Karpas-422 (cell line): ENCODE data around the gene CSMD2. TPM values are rescaled to one million over a fixed set of nuclear protein-coding genes. Genes with fewer than 3 reads are reported as not detected.

Experiments used
- DNase-seq: peaks from one replicate; pipeline ENCODE4 v3.0.0-alpha.2; 2015
- H2AFZ ChIP-seq: fragments of 200-600 bp; sonication (generic); 2 replicates; pipeline ENCODE4 v1.6.1; 2014; ENCODE audit warnings: antibody characterized with exemption, low read length, mixed read lengths
- H3K27ac ChIP-seq: fragments of 200-600 bp; sonication (generic); 2 replicates; pipeline ENCODE4 v1.5.1; 2014; ENCODE audit warnings: mild to moderate bottlenecking, low read length, moderate library complexity
- H3K27me3 ChIP-seq: fragments of 200-600 bp; sonication (generic); 2 replicates; pipeline ENCODE4 v1.6.1; 2014; ENCODE audit warnings: low read length, mixed read lengths
- H3K36me3 ChIP-seq: fragments of 200-600 bp; sonication (generic); 2 replicates; pipeline ENCODE4 v1.6.1; 2014; ENCODE audit warnings: low read length, mixed read lengths; ENCODE audit not compliant: insufficient read depth
- H3K4me1 ChIP-seq: fragments of 200-600 bp; sonication (generic); 2 replicates; pipeline ENCODE4 v1.6.1; 2014; ENCODE audit warnings: mild to moderate bottlenecking, low read length, mixed read lengths
- H3K4me2 ChIP-seq: fragments of 200-600 bp; sonication (generic); 2 replicates; pipeline ENCODE4 v1.6.1; 2014; ENCODE audit warnings: low read length, low read depth, mild to moderate bottlenecking; ENCODE audit not compliant: poor library complexity, severe bottlenecking
- H3K4me3 ChIP-seq: fragments of 200-600 bp; sonication (generic); 2 replicates; pipeline ENCODE4 v1.5.1; 2014; ENCODE audit warnings: mild to moderate bottlenecking, antibody characterized with exemption, low read length, mixed read lengths
- H3K79me2 ChIP-seq: fragments of 200-600 bp; sonication (generic); 2 replicates; pipeline ENCODE4 v1.6.1; 2014; ENCODE audit warnings: mild to moderate bottlenecking, low read length, mixed read lengths
- H3K9ac ChIP-seq: fragments of 200-600 bp; sonication (generic); 2 replicates; pipeline ENCODE4 v1.6.0; 2014; ENCODE audit warnings: low read length
- H3K9me2 ChIP-seq: fragments of 200-600 bp; sonication (generic), shearing (Covaris generic); replicated peaks from 2 replicates; pipeline ENCODE4 v1.6.0; 2014; ENCODE audit warnings: mild to moderate bottlenecking, low read length, moderate library complexity; ENCODE audit not compliant: insufficient read depth
- H3K9me3 ChIP-seq: fragments of 300-700, 200-600 bp; sonication (generic); 2 replicates; pipeline ENCODE4 v1.6.1; 2014; ENCODE audit warnings: low read length, mixed read lengths
- H4K20me1 ChIP-seq: fragments of 200-600 bp; sonication (generic); 2 replicates; pipeline ENCODE4 v1.6.1; 2014; ENCODE audit warnings: mild to moderate bottlenecking, antibody characterized with exemption, low read length, low read depth; ENCODE audit not compliant: insufficient read depth
- total RNA-seq: library from RNA; depleted of rRNA; stranded (reverse); fragments of >200 nt; shearing (Covaris generic); gene quantifications from 2 replicates; pipeline ENCODE4 v1.2.3, GENCODE V29; 2014; ENCODE audit warnings: low replicate concordance

Gene CSMD2
- total RNA-seq, 1 experiment from 2014 or later, result 0.19 TPM

DNA sequence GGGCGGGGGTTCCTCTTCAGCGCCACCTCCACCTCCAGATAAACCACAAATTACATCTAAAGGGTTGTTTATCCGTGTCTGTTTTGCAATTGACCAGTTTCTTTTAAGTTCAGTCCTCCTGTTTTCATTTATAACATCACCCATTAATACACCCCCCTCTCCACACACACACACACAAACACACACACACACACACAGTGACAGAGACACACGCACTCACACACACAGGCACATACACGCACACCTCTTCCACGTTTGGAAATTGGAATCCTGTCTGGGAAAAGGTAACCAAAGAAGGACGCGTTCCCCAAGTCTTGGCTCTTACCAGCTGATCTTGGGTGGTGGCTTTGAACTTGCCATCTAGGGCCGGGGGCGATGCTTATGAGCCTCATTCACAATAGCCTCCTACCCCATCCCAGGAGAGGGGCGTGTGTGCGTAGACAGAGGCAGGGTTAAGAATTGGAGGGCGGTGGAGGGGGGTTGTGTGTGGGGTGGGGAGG is 442 bp upstream of the CSMD2 start:
- DNase-seq, result no peak
- Histone ChIP-seq H3K4me1 (no peaks in the 10 kb centered on the region), H3K36me3 (no peaks in the 10 kb centered on the region), H3K4me3 (no peak overlapping the region), H3K9me2 (no peaks in the 10 kb centered on the region), H2AFZ (no peak overlapping the region), H3K9me3 (no peaks in the 10 kb centered on the region), H3K79me2 (no peaks in the 10 kb centered on the region), H3K27ac (no peak overlapping the region), H4K20me1 (no peaks in the 10 kb centered on the region), H3K4me2 (no peak overlapping the region), H3K27me3 (no peaks in the 10 kb centered on the region), H3K9ac (no peak overlapping the region)

DNA sequence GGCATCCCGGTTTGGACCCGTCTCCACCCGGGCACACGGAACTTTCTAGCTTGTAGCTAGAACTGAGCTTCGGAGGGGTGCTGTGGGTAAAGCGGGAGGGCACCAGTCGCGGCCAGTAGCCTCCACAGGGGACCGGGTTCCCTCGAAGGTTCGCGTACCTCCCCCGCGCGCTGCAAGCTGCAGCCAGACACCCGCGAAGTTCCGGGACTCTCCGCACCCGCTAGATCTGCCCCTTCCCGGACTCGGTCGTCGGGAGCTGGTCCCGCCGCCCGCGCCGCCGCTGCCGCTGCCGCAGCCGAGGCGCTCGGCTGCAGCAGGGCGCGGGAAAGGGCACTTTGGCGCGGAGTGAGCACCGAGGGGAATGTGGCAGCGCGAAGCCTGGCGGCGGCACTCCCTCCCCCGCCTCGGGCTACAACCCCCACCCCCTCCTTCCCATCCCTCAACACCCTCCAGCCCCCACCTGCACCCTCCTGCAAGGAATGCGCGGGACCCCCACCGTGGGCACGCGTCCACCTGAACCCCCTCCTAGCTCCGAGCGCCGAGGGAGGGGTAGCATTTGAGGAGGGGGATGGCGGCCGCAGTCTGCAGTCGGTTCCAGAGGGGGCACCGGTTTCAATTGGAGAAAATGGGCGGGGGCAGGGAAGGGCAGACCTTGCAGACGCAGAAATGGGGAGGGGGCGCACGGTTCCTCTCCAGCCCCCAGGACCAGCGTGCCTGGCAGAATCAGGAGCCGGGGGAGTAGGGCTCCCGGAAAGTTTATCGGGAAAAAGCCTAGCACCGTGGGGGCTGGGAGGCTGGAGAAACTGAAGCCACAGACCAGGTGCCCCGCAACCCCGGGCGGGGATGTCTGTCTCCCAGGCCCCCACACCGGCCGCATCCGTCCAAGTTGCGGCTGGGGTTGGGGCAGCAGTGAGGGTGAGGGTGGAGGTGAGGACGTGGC is 968 bp downstream of the CSMD2 start:
- H3K79me2 ChIP-seq, result no peaks in the 10 kb centered on the region
- DNase-seq, result no peak
- H3K4me2 ChIP-seq, result no peak overlapping the region
- no peaks in the 10 kb centered on the region for H4K20me1 ChIP-seq
- no peaks in the 10 kb centered on the region for H3K9me3 ChIP-seq
- no peaks in the 10 kb centered on the region for H3K9me2 ChIP-seq
- H3K27ac ChIP-seq, result no peak overlapping the region
- H2AFZ ChIP-seq, result no peak overlapping the region
- H3K36me3 ChIP-seq, result no peaks in the 10 kb centered on the region
- H3K4me1 ChIP-seq, result no peaks in the 10 kb centered on the region
- H3K27me3 ChIP-seq, result no peaks in the 10 kb centered on the region
- H3K9ac ChIP-seq, result no peak overlapping the region
- H3K4me3 ChIP-seq, result no peak overlapping the region

DNA sequence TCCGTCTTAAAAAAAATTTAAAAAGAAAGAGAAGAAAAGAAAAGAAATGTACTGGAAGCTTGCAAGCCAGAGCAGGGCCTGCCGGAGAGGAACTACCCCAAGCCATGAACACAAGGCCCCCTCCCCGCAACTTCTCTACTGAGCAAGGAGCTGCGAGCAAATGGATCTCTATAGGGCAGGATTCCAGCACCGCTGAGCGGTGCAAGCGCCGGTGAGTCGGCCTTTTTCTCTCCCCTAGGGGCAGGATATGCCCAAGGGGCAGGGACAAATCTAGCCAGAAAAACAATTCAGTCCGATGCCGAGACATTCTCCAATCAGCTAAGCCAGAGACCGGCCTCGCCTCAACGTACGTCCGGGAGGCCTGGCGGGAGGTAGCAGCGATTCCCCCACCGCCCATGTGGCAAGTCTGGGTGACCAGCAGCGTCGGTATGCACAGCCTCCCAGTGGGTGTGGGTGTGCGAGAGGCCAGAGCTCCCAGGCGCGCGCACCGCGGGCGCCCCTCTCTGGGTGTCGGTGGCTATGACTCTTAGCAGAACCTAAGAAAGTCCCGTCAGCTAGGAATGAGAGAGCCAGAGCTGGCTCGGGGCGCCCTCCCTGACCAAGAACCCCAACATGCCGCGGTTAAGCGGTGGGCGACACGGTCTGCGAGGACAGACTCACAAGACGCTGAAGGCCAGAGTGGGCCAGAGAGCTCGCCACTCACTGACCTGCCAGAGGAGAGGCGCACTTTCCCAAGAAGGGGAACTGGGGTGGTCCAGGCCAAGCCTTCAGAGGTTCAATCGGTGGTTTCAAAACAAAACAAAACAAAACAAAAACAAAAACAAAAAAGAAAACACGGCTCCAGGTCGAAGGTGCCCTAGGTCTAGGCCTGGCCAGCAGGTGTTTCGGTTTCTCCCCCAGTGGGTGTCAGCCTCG is 1.9 kb downstream of the CSMD2 start:
- H4K20me1 ChIP-seq, result no peaks in the 10 kb centered on the region
- H2AFZ ChIP-seq, result no peak overlapping the region
- no peak overlapping the region for H3K9ac ChIP-seq
- no peaks in the 10 kb centered on the region for H3K9me2 ChIP-seq
- no peak overlapping the region for H3K4me3 ChIP-seq
- no peaks in the 10 kb centered on the region for H3K36me3 ChIP-seq
- H3K27ac ChIP-seq, result no peak overlapping the region
- H3K4me2 ChIP-seq, result no peak overlapping the region
- no peaks in the 10 kb centered on the region for H3K4me1 ChIP-seq
- H3K79me2 ChIP-seq, result no peaks in the 10 kb centered on the region
- no peaks in the 10 kb centered on the region for H3K27me3 ChIP-seq
- H3K9me3 ChIP-seq, result no peaks in the 10 kb centered on the region
- peak; percentile 76 for DNase-seq

DNA sequence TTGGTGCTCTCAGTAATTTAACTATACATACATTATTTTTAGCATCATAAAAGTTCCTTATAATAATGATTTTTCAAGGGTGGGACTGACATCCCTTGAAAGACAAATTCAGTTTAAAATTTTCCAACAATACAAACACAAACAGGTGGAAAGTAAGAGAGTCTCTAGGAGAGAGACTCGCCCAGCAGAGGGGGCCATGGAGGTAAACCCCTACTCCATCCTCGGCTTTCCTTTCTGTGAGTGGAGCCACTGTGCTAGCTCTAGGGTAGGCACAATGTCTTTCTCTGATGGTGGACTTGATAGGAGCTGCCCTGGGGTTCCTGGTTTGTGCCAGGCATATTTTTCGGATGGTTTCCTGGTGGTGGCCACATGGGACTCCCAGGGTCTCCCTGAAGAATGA is 8.3 kb downstream of the CSMD2 start:
- Histone ChIP-seq H3K36me3 (no peaks in the 10 kb centered on the region), H3K9me2 (no peaks in the 10 kb centered on the region), H3K4me2 (no peak overlapping the region), H3K9me3 (no peaks in the 10 kb centered on the region), H3K4me3 (no peak overlapping the region), H3K9ac (no peak overlapping the region), H3K27ac (no peak overlapping the region), H3K27me3 (no peaks in the 10 kb centered on the region), H3K4me1 (no peaks in the 10 kb centered on the region), H2AFZ (no peak overlapping the region), H3K79me2 (no peaks in the 10 kb centered on the region), H4K20me1 (no peaks in the 10 kb centered on the region)
- DNase-seq, result no peak

DNA sequence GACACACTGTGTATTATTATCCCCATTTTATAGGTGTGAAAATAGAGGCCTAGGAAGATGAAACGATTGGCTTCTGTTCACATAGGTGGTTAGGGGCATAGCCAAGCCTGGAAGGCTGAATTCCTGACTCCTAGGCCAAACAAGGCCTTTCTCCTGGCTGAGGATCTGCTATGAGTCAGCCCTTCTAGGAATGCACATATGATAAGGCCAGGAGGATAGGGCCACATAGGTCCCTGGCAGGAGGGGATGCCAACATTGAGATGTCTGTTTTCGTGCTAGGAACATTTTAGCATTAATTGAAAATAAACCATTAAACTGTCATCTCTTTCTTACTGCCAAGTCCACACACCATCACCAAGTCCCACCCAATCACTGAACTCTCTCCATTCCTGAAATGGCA is 9.2 kb downstream of the CSMD2 start:
- Histone ChIP-seq H3K79me2 (no peaks in the 10 kb centered on the region), H2AFZ (no peak overlapping the region), H3K4me2 (no peak overlapping the region), H4K20me1 (no peaks in the 10 kb centered on the region), H3K9ac (no peak overlapping the region), H3K4me1 (no peaks in the 10 kb centered on the region), H3K27me3 (no peaks in the 10 kb centered on the region), H3K27ac (no peak overlapping the region), H3K9me2 (no peaks in the 10 kb centered on the region), H3K36me3 (no peaks in the 10 kb centered on the region), H3K4me3 (no peak overlapping the region), H3K9me3 (no peaks in the 10 kb centered on the region)
- no peak for DNase-seq

DNA sequence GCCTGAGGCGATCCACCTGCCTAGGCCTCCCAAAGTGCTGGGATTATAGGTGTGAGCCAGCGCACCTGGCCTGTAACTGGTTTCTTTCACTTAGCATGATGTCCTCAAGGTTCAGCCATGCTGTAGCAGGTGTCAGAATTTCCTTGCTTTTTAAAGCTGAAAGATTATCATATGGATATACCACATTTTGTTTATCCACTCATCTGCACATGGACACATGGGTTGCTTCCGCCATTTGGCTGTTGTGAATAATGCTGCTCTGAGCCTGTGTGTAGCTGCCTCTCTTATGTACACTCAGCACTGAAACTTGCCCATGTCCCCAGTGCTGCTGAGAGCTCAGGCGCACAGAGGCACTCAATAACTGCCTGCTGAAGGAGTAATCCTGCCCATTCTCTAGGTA is 11.8 kb downstream of the CSMD2 start:
- Histone ChIP-seq H3K9me3 (no peaks in the 10 kb centered on the region), H3K4me3 (no peak overlapping the region), H3K9me2 (no peaks in the 10 kb centered on the region), H4K20me1 (no peaks in the 10 kb centered on the region), H3K79me2 (no peaks in the 10 kb centered on the region), H3K9ac (no peak overlapping the region), H2AFZ (no peak overlapping the region), H3K4me2 (no peak overlapping the region), H3K4me1 (no peaks in the 10 kb centered on the region), H3K27me3 (no peaks in the 10 kb centered on the region), H3K36me3 (no peaks in the 10 kb centered on the region), H3K27ac (no peak overlapping the region)
- DNase-seq, result no peak

DNA sequence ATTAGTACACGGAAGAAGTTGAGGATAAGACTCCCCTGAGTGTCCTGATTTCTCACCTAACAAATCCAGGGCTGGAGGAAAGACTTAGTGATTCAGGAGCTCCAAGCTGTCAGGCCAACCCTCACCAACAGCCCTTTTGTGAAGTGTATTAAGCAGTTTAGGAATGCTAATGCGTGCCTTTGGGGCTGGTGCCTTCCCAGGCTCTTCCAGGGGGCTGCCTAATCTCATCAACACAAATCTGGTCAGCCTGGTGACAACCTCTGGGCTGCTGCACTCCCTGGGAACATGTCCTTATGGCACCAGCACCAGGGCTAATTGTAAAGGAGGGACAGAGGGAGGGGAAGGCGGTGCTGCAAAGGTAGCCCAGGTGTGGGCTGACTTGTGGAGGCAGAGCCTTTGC is 15.5 kb downstream of the CSMD2 start:
- H3K4me1 ChIP-seq, result no peaks in the 10 kb centered on the region
- H3K27me3 ChIP-seq, result no peaks in the 10 kb centered on the region
- DNase-seq, result no peak
- no peaks in the 10 kb centered on the region for H3K36me3 ChIP-seq
- H3K9me2 ChIP-seq, result no peaks in the 10 kb centered on the region
- no peak overlapping the region for H3K27ac ChIP-seq
- no peaks in the 10 kb centered on the region for H3K9me3 ChIP-seq
- no peak overlapping the region for H3K4me2 ChIP-seq
- H3K9ac ChIP-seq, result no peak overlapping the region
- H4K20me1 ChIP-seq, result no peaks in the 10 kb centered on the region
- no peak overlapping the region for H3K4me3 ChIP-seq
- no peak overlapping the region for H2AFZ ChIP-seq
- H3K79me2 ChIP-seq, result no peaks in the 10 kb centered on the region

DNA sequence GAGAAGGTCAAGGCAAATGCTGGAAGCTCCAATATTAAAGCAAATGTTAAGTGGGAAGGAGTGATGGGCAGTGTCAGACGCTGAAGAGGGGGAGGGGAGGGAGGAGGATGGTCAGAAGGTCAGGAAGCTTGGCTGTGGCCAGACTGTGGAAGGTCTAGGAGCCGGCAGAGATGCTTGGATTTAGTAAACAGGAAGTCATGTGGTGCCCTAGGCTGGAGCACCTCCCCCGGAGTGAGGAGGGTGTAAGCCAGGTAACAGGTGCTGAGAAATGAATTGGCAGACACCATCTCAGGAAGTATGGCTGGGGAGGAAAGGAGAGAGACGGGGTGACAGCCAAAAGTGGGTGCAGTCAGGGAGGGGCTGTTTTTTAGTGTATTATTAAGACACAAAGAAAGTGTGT is 17.7 kb downstream of the CSMD2 start:
- Histone ChIP-seq H2AFZ (no peak overlapping the region), H4K20me1 (no peaks in the 10 kb centered on the region), H3K9ac (no peak overlapping the region), H3K9me2 (no peaks in the 10 kb centered on the region), H3K27me3 (no peaks in the 10 kb centered on the region), H3K9me3 (no peaks in the 10 kb centered on the region), H3K27ac (no peak overlapping the region), H3K4me3 (no peak overlapping the region), H3K4me2 (no peak overlapping the region), H3K4me1 (no peaks in the 10 kb centered on the region), H3K79me2 (no peaks in the 10 kb centered on the region), H3K36me3 (no peaks in the 10 kb centered on the region)
- DNase-seq, result no peak
